HEK293 (cell line): Measurements from ENCODE around the gene METTL1.

Experiments
- CTCF ChIA-PET: fragments of 350-600 bp; formaldehyde crosslinking; extraction: SDS; loops from one replicate; lab custom pipeline; 2021; ENCODE audit warnings: antibody characterized with exemption; lab: Yijun Ruan, JAX
- POLR2A ChIA-PET: fragments of 300-600 bp; formaldehyde crosslinking; extraction: SDS; loops from one replicate; lab custom pipeline; 2020; ENCODE audit warnings: antibody characterized with exemption, inconsistent platforms; lab: Yijun Ruan, JAX
- H3K27ac ChIP-seq: fragments of 200-500 bp; sonication (Bioruptor generic); 2 replicates; pipeline ENCODE4 v1.5.1; 2014; ENCODE audit warnings: low read depth, low read length, control low read depth, inconsistent platforms; ENCODE audit errors: extremely low read depth
- H3K36me3 ChIP-seq, 2 experiments: fragments of 200-500 bp in 1 of 2; sonication (Bioruptor generic) in 1 of 2; 1 replicate in 1 of 2; 2 replicates in 1 of 2; pipeline ENCODE4 v1.5.1; 2014 to 2017; ENCODE audit warnings: inconsistent platforms in 2 of 2, low read length in 2 of 2; ENCODE audit not compliant: control insufficient read depth in 2 of 2, insufficient read depth in 1 of 2
- H3K4me1 ChIP-seq: fragments of 200-500 bp; sonication (Bioruptor generic); 2 replicates; pipeline ENCODE4 v1.5.1; 2014; ENCODE audit warnings: mild to moderate bottlenecking, low read length, inconsistent platforms; ENCODE audit not compliant: control insufficient read depth, insufficient read depth
- H3K4me3 ChIP-seq: 2 replicates; pipeline ENCODE4 v1.5.1; 2011; ENCODE audit warnings: low read depth, mild to moderate bottlenecking, control low read depth, low read length, moderate library complexity
- H3K9me3 ChIP-seq: fragments of 200-500 bp; sonication (Bioruptor generic); 2 replicates; pipeline ENCODE4 v1.5.1; 2014; ENCODE audit warnings: low read depth, low read length, inconsistent platforms; ENCODE audit not compliant: control insufficient read depth, insufficient read depth
- IKZF3 ChIP-seq: fragments of 450-650 bp; IDR thresholded peaks from 2 replicates; pipeline ENCODE4 v1.5.0; 2018; ENCODE audit warnings: missing biosample characterization, mild to moderate bottlenecking, missing genetic modification characterization, moderate library complexity
- MZF1 ChIP-seq: fragments of 450-650 bp; formaldehyde crosslinking; IDR thresholded peaks from 2 replicates; pipeline ENCODE4 v1.5.1; 2017; ENCODE audit warnings: missing biosample characterization, missing genetic modification characterization, borderline replicate concordance
- REST ChIP-seq: fragments of 450-650 bp; formaldehyde crosslinking; IDR thresholded peaks from 2 replicates; pipeline ENCODE4 v1.5.1; 2016; ENCODE audit warnings: missing biosample characterization, missing genetic modification characterization
- TRIM28 ChIP-seq: IDR thresholded peaks from 2 replicates; pipeline ENCODE4 v1.6.1; 2011; ENCODE audit warnings: low read length, control low read depth, borderline replicate concordance
- ZBTB48 ChIP-seq: fragments of 450-650 bp; formaldehyde crosslinking; IDR thresholded peaks from 2 replicates; pipeline ENCODE4 v1.5.1; 2016; ENCODE audit warnings: missing biosample characterization, missing genetic modification characterization
- ZFP3 ChIP-seq: fragments of 450-650 bp; formaldehyde crosslinking; IDR thresholded peaks from 2 replicates; pipeline ENCODE4 v1.5.1; 2016; ENCODE audit warnings: low read depth, missing biosample characterization, missing genetic modification characterization
- ZFP41 ChIP-seq: fragments of 450-650 bp; formaldehyde crosslinking; IDR thresholded peaks from 2 replicates; pipeline ENCODE4 v1.5.1; 2016; ENCODE audit warnings: missing biosample characterization, missing genetic modification characterization, borderline replicate concordance
- ZFP69B ChIP-seq: fragments of 450-650 bp; formaldehyde crosslinking; IDR thresholded peaks from 2 replicates; pipeline ENCODE4 v1.5.1; 2016; ENCODE audit warnings: missing biosample characterization, missing genetic modification characterization
- ZIC2 ChIP-seq: fragments of 450-650 bp; formaldehyde crosslinking; IDR thresholded peaks from 2 replicates; pipeline ENCODE4 v1.5.1; 2016; ENCODE audit warnings: missing biosample characterization, missing genetic modification characterization
- ZNF112 ChIP-seq: fragments of 450-650 bp; formaldehyde crosslinking; IDR thresholded peaks from 2 replicates; pipeline ENCODE4 v1.5.0; 2017; ENCODE audit warnings: missing biosample characterization, missing genetic modification characterization
- ZNF140 ChIP-seq: fragments of 450-650 bp; formaldehyde crosslinking; IDR thresholded peaks from 2 replicates; pipeline ENCODE4 v1.5.1; 2016; ENCODE audit warnings: missing biosample characterization, missing genetic modification characterization
- ZNF146 ChIP-seq: fragments of 450-650 bp; formaldehyde crosslinking; IDR thresholded peaks from 2 replicates; pipeline ENCODE4 v1.5.1; 2016; ENCODE audit warnings: missing biosample characterization, missing genetic modification characterization
- ZNF184 ChIP-seq: fragments of 450-650 bp; IDR thresholded peaks from 2 replicates; pipeline ENCODE4 v1.5.1; 2018; ENCODE audit warnings: missing biosample characterization, mild to moderate bottlenecking, missing genetic modification characterization
- ZNF2 ChIP-seq: fragments of 450-650 bp; formaldehyde crosslinking; IDR thresholded peaks from 2 replicates; pipeline ENCODE4 v1.5.1; 2016; ENCODE audit warnings: missing biosample characterization, missing genetic modification characterization
- ZNF202 ChIP-seq: fragments of 450-650 bp; formaldehyde crosslinking; IDR thresholded peaks from 2 replicates; pipeline ENCODE4 v1.5.1; 2016; ENCODE audit warnings: missing biosample characterization, missing genetic modification characterization, borderline replicate concordance
- ZNF221 ChIP-seq: fragments of 450-650 bp; formaldehyde crosslinking; IDR thresholded peaks from 2 replicates; pipeline ENCODE4 v1.5.1; 2017; ENCODE audit warnings: missing biosample characterization, missing genetic modification characterization, borderline replicate concordance
- ZNF292 ChIP-seq: fragments of 450-650 bp; formaldehyde crosslinking; IDR thresholded peaks from 2 replicates; pipeline ENCODE4 v1.5.1; 2016; ENCODE audit warnings: low read depth, missing biosample characterization, missing genetic modification characterization, borderline replicate concordance
- ZNF311 ChIP-seq: fragments of 450-650 bp; formaldehyde crosslinking; IDR thresholded peaks from 2 replicates; pipeline ENCODE4 v1.5.1; 2017; ENCODE audit warnings: missing biosample characterization, missing genetic modification characterization, borderline replicate concordance
- ZNF335 ChIP-seq: fragments of 450-650 bp; formaldehyde crosslinking; conservative IDR thresholded peaks from 2 replicates; pipeline ENCODE4 v1.5.1; 2016; ENCODE audit warnings: missing biosample characterization, missing genetic modification characterization
- ZNF350 ChIP-seq: fragments of 450-650 bp; formaldehyde crosslinking; IDR thresholded peaks from 2 replicates; pipeline ENCODE4 v1.5.0; 2017; ENCODE audit warnings: missing biosample characterization, mild to moderate bottlenecking, missing genetic modification characterization
- ZNF518A ChIP-seq: fragments of 450-650 bp; formaldehyde crosslinking; conservative IDR thresholded peaks from 2 replicates; pipeline ENCODE4 v1.5.1; 2016; ENCODE audit warnings: low read depth, missing biosample characterization, missing genetic modification characterization
- ZNF529 ChIP-seq: fragments of 450-650 bp; formaldehyde crosslinking; IDR thresholded peaks from 2 replicates; pipeline ENCODE4 v1.5.1; 2017; ENCODE audit warnings: missing genetic modification characterization, missing biosample characterization; ENCODE audit not compliant: insufficient replicate concordance
- ZNF560 ChIP-seq: fragments of 450-650 bp; formaldehyde crosslinking; IDR thresholded peaks from 2 replicates; pipeline ENCODE4 v1.5.1; 2017; ENCODE audit warnings: missing biosample characterization, missing genetic modification characterization, borderline replicate concordance
- ZNF561 ChIP-seq: fragments of 450-650 bp; IDR thresholded peaks from 2 replicates; pipeline ENCODE4 v1.5.1; 2018; ENCODE audit warnings: missing biosample characterization, missing genetic modification characterization, borderline replicate concordance
- ZNF670 ChIP-seq: fragments of 450-650 bp; formaldehyde crosslinking; IDR thresholded peaks from 2 replicates; pipeline ENCODE4 v1.5.1; 2016; ENCODE audit warnings: missing biosample characterization, missing genetic modification characterization, low read depth
- ZNF777 ChIP-seq: fragments of 450-650 bp; formaldehyde crosslinking; IDR thresholded peaks from 2 replicates; pipeline ENCODE4 v1.5.1; 2017; ENCODE audit warnings: missing biosample characterization, missing genetic modification characterization, borderline replicate concordance
- ZNF785 ChIP-seq: fragments of 450-650 bp; formaldehyde crosslinking; IDR thresholded peaks from 2 replicates; pipeline ENCODE4 v1.5.1; 2016; ENCODE audit warnings: missing biosample characterization, missing genetic modification characterization
- ZNF791 ChIP-seq: fragments of 450-650 bp; formaldehyde crosslinking; IDR thresholded peaks from 2 replicates; pipeline ENCODE4 v1.5.1; 2016; ENCODE audit warnings: missing biosample characterization, missing genetic modification characterization

METTL1 gene

DNA sequence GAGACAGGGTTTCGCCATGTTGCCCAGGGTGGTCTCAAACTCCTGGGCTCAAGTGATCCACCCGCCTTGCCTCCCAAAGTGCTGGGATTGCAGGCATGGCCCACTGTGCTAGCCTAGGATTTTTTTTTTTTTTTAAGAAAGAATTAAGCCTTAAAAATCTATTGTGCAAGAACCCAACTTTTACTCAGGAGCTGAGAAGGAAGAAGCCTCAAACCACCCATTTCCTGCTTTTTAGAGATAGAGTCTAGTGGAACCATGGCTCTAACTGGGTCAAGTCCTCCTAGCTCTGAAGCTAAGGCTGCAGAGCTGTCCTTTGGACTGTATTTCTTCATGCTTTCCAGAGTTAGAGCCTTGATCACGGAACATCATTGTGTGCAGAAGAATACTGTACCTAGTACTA, 9.3 kb upstream of the METTL1 start:
- H3K36me3 ChIP-seq, result peaks cover 22 to 38% of the 10 kb centered on the region in 2 experiments
- CTCF ChIA-PET, result interaction anchor here (0.5 to 2.9 kb wide), 7 partner anchors 11 to 1138 kb away, joined by 3 to 19 read pairs (median 4); no protein-coding TSS in a partner anchor
- no peak for TF ChIP-seq ZNF560 (tag by site-specific recombination)
- no peak for TF ChIP-seq ZNF518A (tag by site-specific recombination)
- TF ChIP-seq ZNF202, result no peak
- no peak for TF ChIP-seq IKZF3 (tag by site-specific recombination)
- TF ChIP-seq ZNF221 (tag by site-specific recombination), result no peak
- TF ChIP-seq ZFP69B (tag by site-specific recombination), result no peak
- TF ChIP-seq ZNF2 (tag by site-specific recombination), result no peak
- no peak for TF ChIP-seq ZFP41 (tag by site-specific recombination)
- no peak for TF ChIP-seq ZNF529 (tag by site-specific recombination)
- TF ChIP-seq ZFP3 (tag by site-specific recombination), result no peak
- no peak for TF ChIP-seq ZNF292
- TF ChIP-seq ZNF184 (tag by site-specific recombination), result no peak
- no peak for TF ChIP-seq ZNF670 (tag by site-specific recombination)
- TF ChIP-seq ZNF311 (tag by site-specific recombination), result no peak
- TF ChIP-seq ZNF335 (tag by site-specific recombination), result no peak
- no peak for TF ChIP-seq ZBTB48 (tag by site-specific recombination)
- H3K4me3 ChIP-seq, result no peak overlapping the region
- POLR2A ChIA-PET, result interaction anchor here (0.8 to 0.9 kb wide), 3 partner anchors 9 to 37 kb away, joined by 3 to 6 read pairs (median 3); partner anchors contain the start of genes EEF1AKMT3 and METTL1
- no peak overlapping the region for H3K27ac ChIP-seq
- H3K4me1 ChIP-seq, result no peaks in the 10 kb centered on the region
- no peaks in the 10 kb centered on the region for H3K9me3 ChIP-seq

GRCh38 chr12:57780284-57780897, 8.5 kb upstream of the METTL1 start:
- no peaks in the 10 kb centered on the region for H3K9me3 ChIP-seq
- H3K36me3 ChIP-seq, result peaks cover 14 to 38% of the 10 kb centered on the region in 2 experiments; a peak in 2 of 3 replicates
- no peaks in the 10 kb centered on the region for H3K4me1 ChIP-seq
- no peak overlapping the region for H3K4me3 ChIP-seq
- POLR2A ChIA-PET, result interaction anchor here (0.9 to 1.2 kb wide), 2 partner anchors 16 to 36 kb away, joined by 3 read pairs; no protein-coding TSS in a partner anchor
- no peak overlapping the region for H3K27ac ChIP-seq
- CTCF ChIA-PET, result interaction anchor here (1.2 to 2.9 kb wide), 2 partner anchors 21 to 24 kb away, joined by 5 to 17 read pairs; no protein-coding TSS in a partner anchor
- TF ChIP-seq REST (tag by site-specific recombination) (no peak), ZNF561 (tag by site-specific recombination) (no peak), ZNF140 (tag by site-specific recombination) (no peak), ZNF777 (tag by site-specific recombination) (no peak), ZNF791 (tag by site-specific recombination) (no peak), ZNF350 (tag by site-specific recombination) (no peak), TRIM28 (no peak), ZNF785 (tag by site-specific recombination) (no peak), ZIC2 (tag by site-specific recombination) (no peak), ZNF112 (no peak), ZNF146 (no peak), MZF1 (no peak)
